K562 (cell line): Measurements from ENCODE around the gene SMIM10L1. TPM values are rescaled to one million over a fixed set of nuclear protein-coding genes. Genes with fewer than 3 reads are reported as not detected.
A peak's percentile ranks its signal among the peaks of the same experiment; 100 is the strongest.

Source experiments
- AFF1 ChIP-seq, 2 experiments: fragments of 450-650 bp; IDR thresholded peaks; 2 replicates each; pipeline ENCODE4 v1.6.1; 2018; ENCODE audit warnings: mild to moderate bottlenecking in 2 of 2, low read depth in 1 of 2; ENCODE audit not compliant: partially characterized antibody in 2 of 2
- ARHGAP35 ChIP-seq: fragments of 450-650 bp; IDR thresholded peaks from 2 replicates; pipeline ENCODE4 v1.6.1; 2018; ENCODE audit not compliant: partially characterized antibody
- CHAMP1 ChIP-seq: fragments of 450-650 bp; IDR thresholded peaks from 2 replicates; pipeline ENCODE4 v1.6.1; 2016; ENCODE audit warnings: mild to moderate bottlenecking
- CXXC5 ChIP-seq: fragments of 250-450 bp; sonication (Bioruptor Pico); IDR thresholded peaks from 2 replicates; pipeline ENCODE4 v1.8.0; 2022; ENCODE audit warnings: inconsistent platforms, mild to moderate bottlenecking, moderate library complexity
- HMG20B ChIP-seq: fragments of 250-450 bp; sonication (Bioruptor Pico); IDR thresholded peaks from 2 replicates; pipeline ENCODE4 v1.5.0; 2021; ENCODE audit warnings: mild to moderate bottlenecking
- IFI16 ChIP-seq: fragments of 250-450 bp; sonication (Bioruptor Pico); IDR thresholded peaks from 2 replicates; pipeline ENCODE4 v2.1.2; 2022; ENCODE audit warnings: mild to moderate bottlenecking, inconsistent platforms
- NELFE ChIP-seq: IDR thresholded peaks from 2 replicates; pipeline ENCODE4 v1.6.1; 2011; ENCODE audit warnings: mild to moderate bottlenecking; ENCODE audit not compliant: insufficient read depth, insufficient read length
- PCBP2 ChIP-seq: fragments of 200-400 bp; formaldehyde crosslinking; IDR thresholded peaks from 2 replicates; pipeline ENCODE4 v1.6.1; 2018; ENCODE audit warnings: low read length, low read depth, mild to moderate bottlenecking, moderate library complexity; ENCODE audit not compliant: poor library complexity, severe bottlenecking
- PRPF4 ChIP-seq: fragments of 200-400 bp; formaldehyde crosslinking; IDR thresholded peaks from one replicate; pipeline ENCODE4 v1.6.1; 2017; ENCODE audit warnings: low read length, low read depth, mild to moderate bottlenecking; ENCODE audit not compliant: insufficient read depth, poor library complexity, severe bottlenecking
- TBP ChIP-seq: optimal IDR thresholded peaks from 2 replicates; pipeline ENCODE3; 2011; ENCODE audit warnings: low read depth, low read length, improper control_type of control experiment
- ZBTB49 ChIP-seq: sonication (generic); formaldehyde crosslinking; IDR thresholded peaks from 2 replicates; pipeline ENCODE4 v1.8.0; 2022; ENCODE audit warnings: missing genetic modification reagents, mild to moderate bottlenecking, borderline replicate concordance
- ZFX ChIP-seq: sonication (generic); formaldehyde crosslinking; IDR thresholded peaks from 2 replicates; pipeline ENCODE4 v1.8.0; 2022; ENCODE audit warnings: mild to moderate bottlenecking, missing genetic modification reagents, moderate library complexity
- ZNF444 ChIP-seq: fragments of 250-450 bp; sonication (Bioruptor Pico); IDR thresholded peaks from 2 replicates; pipeline ENCODE4 v1.4.0; 2020; ENCODE audit warnings: mild to moderate bottlenecking, moderate library complexity
- ZNF583 ChIP-seq: fragments of 250-450 bp; sonication (Bioruptor Pico); IDR thresholded peaks from 2 replicates; pipeline ENCODE4 v1.4.0; 2020
- ZNF785 ChIP-seq: fragments of 250-450 bp; sonication (Bioruptor Pico); IDR thresholded peaks from 2 replicates; pipeline ENCODE4 v1.4.0; 2020; ENCODE audit warnings: mild to moderate bottlenecking
- ZNF79 ChIP-seq: fragments of 250-450 bp; sonication (Bioruptor Pico); IDR thresholded peaks from 2 replicates; pipeline ENCODE4 v1.4.0; 2020; ENCODE audit warnings: low read depth, mild to moderate bottlenecking, moderate library complexity
- polyA plus RNA-seq, 8 experiments: library from polyadenylated mRNA; depleted of rRNA in 4 of 8; stranded (reverse) in 5 of 8; unstranded in 3 of 8; fragments of >200 nt; fragmentation: Nextera tagmentation in 2 of 8; fragmentation: Illumina TruSeq in 1 of 8; extraction: Ambion mirVana in 2 of 8; extraction: Trizol in 1 of 8; gene quantifications; 2 replicates each; pipeline versions ENCODE4 v1.2.1 to v1.2.3, GENCODE V29; 2011 to 2014; ENCODE audit warnings: inconsistent platforms in 1 of 8, missing spikeins in 1 of 8
- total RNA-seq, 7 experiments: library from RNA; depleted of rRNA in 6 of 7; stranded (reverse); fragments of >200 nt in 6 of 7; fragmentation: Illumina TruSeq in 2 of 7; extraction: Trizol in 2 of 7; gene quantifications; 2 replicates each; pipeline versions ENCODE4 v1.2.1 to v1.2.3, GENCODE V29; 2011 to 2021; ENCODE audit warnings: low replicate concordance in 1 of 7
- TF ChIP-seq, protein P1 (sequence below): conservative IDR thresholded peaks from 2 replicates; pipeline ENCODE4 v1.6.1; 2011; ENCODE audit warnings: low read depth, mild to moderate bottlenecking, low read length; ENCODE audit not compliant: control insufficient read depth

The SMIM10L1 gene
- total and polyA plus RNA-seq, 9 of the 15 experiments (the other 6 are each of a cell fraction or from before 2014, with no cell fraction given) = 3.0 to 12.1 (median 9.0) TPM

GRCh38 chr12:11171145-11171968 lies at the start of gene SMIM10L1 (continued):
- TF ChIP-seq AFF1 (IDR thresholded peaks at IDR 0.05; ENCODE audit: low read depth in 1 of 2, partially characterized antibody in 2 of 2) = peak in 1 of 2 experiments; percentile 39
- TF ChIP-seq ZNF583 (CRISPR knock-in tag) = no peak
- TF ChIP-seq, protein P1, sequence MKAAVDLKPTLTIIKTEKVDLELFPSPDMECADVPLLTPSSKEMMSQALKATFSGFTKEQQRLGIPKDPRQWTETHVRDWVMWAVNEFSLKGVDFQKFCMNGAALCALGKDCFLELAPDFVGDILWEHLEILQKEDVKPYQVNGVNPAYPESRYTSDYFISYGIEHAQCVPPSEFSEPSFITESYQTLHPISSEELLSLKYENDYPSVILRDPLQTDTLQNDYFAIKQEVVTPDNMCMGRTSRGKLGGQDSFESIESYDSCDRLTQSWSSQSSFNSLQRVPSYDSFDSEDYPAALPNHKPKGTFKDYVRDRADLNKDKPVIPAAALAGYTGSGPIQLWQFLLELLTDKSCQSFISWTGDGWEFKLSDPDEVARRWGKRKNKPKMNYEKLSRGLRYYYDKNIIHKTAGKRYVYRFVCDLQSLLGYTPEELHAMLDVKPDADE = peak; percentile 52; the same call in 1 of the 2 replicates
- peak; percentile 55 for TF ChIP-seq TBP
- TF ChIP-seq ZFX (CRISPR knock-in tag) = peak; percentile 91
- TF ChIP-seq HMG20B (CRISPR knock-in tag) = no peak
- no peak for TF ChIP-seq ZNF79 (CRISPR knock-in tag)
- peak; percentile 58; the same call in 1 of the 2 replicates for TF ChIP-seq CXXC5 (CRISPR knock-in tag)
- TF ChIP-seq ZNF785 (CRISPR knock-in tag) = no peak
- TF ChIP-seq PRPF4 = peak; percentile 54
- no peak for TF ChIP-seq NELFE
- no peak for TF ChIP-seq PCBP2
- no peak for TF ChIP-seq IFI16 (CRISPR knock-in tag)
- TF ChIP-seq ARHGAP35 = peak; percentile 83
- no peak for TF ChIP-seq ZNF444 (CRISPR knock-in tag)
- TF ChIP-seq ZBTB49 (CRISPR knock-in tag) = no peak
- no peak for TF ChIP-seq CHAMP1
